Heart left ventricle (tissue), 13 donors: Measurements from ENCODE around the gene SEL1L2.

Experiments used
- CTCF ChIP-seq, 12 donors: fragments of 200-600 bp; sonication (generic) in 4 of 12; IDR thresholded peaks; one replicate each; pipeline versions ENCODE4 v1.5.0 to v1.8.0; 2018 to 2022; ENCODE audit warnings: antibody characterized with exemption in 12 of 12, mild to moderate bottlenecking in 5 of 12
- POLR2A ChIP-seq, 2 donors: fragments of 450-650 bp; IDR thresholded peaks; one replicate each; pipeline ENCODE4 v1.6.1; 2017; ENCODE audit warnings: antibody characterized with exemption in 2 of 2, mild to moderate bottlenecking in 2 of 2, moderate library complexity in 2 of 2
- donor health status: ischemic (EF 13 %, LVEDD 7.1; RV severe dilation, severe dysfunction).
- donor health status: DM: no; HTN: yes; CAD: no.
- donor health status: DM: no; HTN: no; CAD: no.
- donor health status: ischemic (EF 25% LVEDD 6.9; RV normal size, moderate dysfunction).
- donor health status: ischemic (EF 25% LVEDD 5.7; RV mildly dilated, moderate dysfunction).
- donor health status: ischemic (EF 35%, LVEDD 5.7; RV mildly dilated, moderate dysfunction).
- donor health status: nonischemic (EF 11% LVEDD 7.7; RV severe dilation, severe dysfunction).
- donor health status: DM: yes; HTN: yes; CAD: no.
- donor health status: PGD.
- donor health status: ischemic (EF 29% LVEDD 5.4; RV normal size, mild dysfunction).
- donor health status: nonischemic (EF 23%, LVEDD 6.1; RV moderate dilation, normal function).

- TF ChIP-seq CTCF (IDR thresholded peaks at IDR 0.05) (no peak), POLR2A (IDR thresholded peaks at IDR 0.05) (no peak)
These were observed 29.9 kb downstream of the SEL1L2 start for GRCh38 chr20:13960525-13960924.
